HCT116 (cell line): Measurements from ENCODE around the gene KRTAP9-1.

ENCODE experiments used
- ATF3 ChIP-seq: IDR thresholded peaks from 2 replicates; pipeline ENCODE4 v1.6.1; 2012
- CEBPB ChIP-seq: IDR thresholded peaks from 2 replicates; pipeline ENCODE4 v1.6.1; 2012; ENCODE audit warnings: low read depth
- CTCF ChIP-seq, 3 experiments: fragments of 200-600 bp in 1 of 3; sonication (generic) in 1 of 3; IDR thresholded peaks in 2 of 3; conservative IDR thresholded peaks in 1 of 3; 2 replicates each; pipeline ENCODE4 v1.5.1; 2012 to 2017; ENCODE audit warnings: low read depth in 2 of 3, low read length in 2 of 3, antibody characterized with exemption in 1 of 3, borderline replicate concordance in 1 of 3, control low read depth in 1 of 3, mild to moderate bottlenecking in 1 of 3, mixed read lengths in 1 of 3, mixed run types in 1 of 3, moderate library complexity in 1 of 3; ENCODE audit not compliant: insufficient read depth in 1 of 3
- EGR1 ChIP-seq: IDR thresholded peaks from 2 replicates; pipeline ENCODE4 v1.6.1; 2012; ENCODE audit warnings: low read depth
- EZH2phosphoT487 ChIP-seq: fragments of 200-600 bp; IDR thresholded peaks from 2 replicates; pipeline ENCODE4 v1.6.1; 2018; ENCODE audit warnings: antibody characterized with exemption, borderline replicate concordance
- POLR2A ChIP-seq: IDR thresholded peaks from 2 replicates; pipeline ENCODE4 v1.7.0; 2011; ENCODE audit warnings: borderline replicate concordance; ENCODE audit not compliant: insufficient read depth, insufficient read length; ENCODE audit errors: extremely low read depth
- POLR2AphosphoS5 ChIP-seq: IDR thresholded peaks from 2 replicates; pipeline ENCODE4 v1.6.1; 2011; ENCODE audit warnings: mild to moderate bottlenecking, low read depth, low read length, moderate library complexity
- SP1 ChIP-seq: IDR thresholded peaks from 2 replicates; pipeline ENCODE4 v1.6.1; 2012; ENCODE audit warnings: low read depth

GRCh38 chr17:41160648-41161047 is 29.0 kb upstream of the KRTAP9-1 start, which contains the start of gene KRTAP4-4:
- TF ChIP-seq CTCF (IDR thresholded peaks at IDR 0.05 in 2 of 3, conservative IDR thresholded peaks at IDR 0.05 in 1 of 3; ENCODE audit: borderline replicate concordance in 1 of 3, insufficient read depth in 1 of 3, low read depth in 2 of 3, low read length in 2 of 3) (no peak), EZH2phosphoT487 (no peak), POLR2A (no peak), CEBPB (no peak), EGR1 (no peak), POLR2AphosphoS5 (no peak), ATF3 (no peak), SP1 (no peak)
